ENCODE measurements around the gene CCR4.
"Not testable (repeated sequence)": the region's sequence is repeated elsewhere in the genome, so short reads cannot be mapped to it uniquely, and the experiment has no call there.

Gene CCR4

GRCh38 chr3:32952369-32953077 lies 1.1 kb downstream of the CCR4 start:
- no peak for DNase-seq (ENCODE audit: low spot score)

GRCh38 chr3:32954506-32954905 lies 3.1 kb downstream of the CCR4 start:
- no peak for DNase-seq (ENCODE audit: low spot score)

- no peak for DNase-seq (ENCODE audit: low spot score)
Observed at GRCh38 chr3:32956750-32957570, 5.5 kb downstream of the CCR4 start.

- DNase-seq (ENCODE audit: low spot score): no peak
Observed at GRCh38 chr3:32958509-32958908, 7.1 kb downstream of the CCR4 start.

GRCh38 chr3:32959371-32959770 lies 7.9 kb downstream of the CCR4 start:
- no peak for DNase-seq (ENCODE audit: low spot score)

- DNase-seq (ENCODE audit: low spot score): no peak
Observed at GRCh38 chr3:32960404-32961170, 9.1 kb downstream of the CCR4 start.

- no peak for DNase-seq (ENCODE audit: low spot score)
Observed at GRCh38 chr3:32961189-32961715, 9.8 kb downstream of the CCR4 start.

- DNase-seq (ENCODE audit: low spot score): no peak
Observed at GRCh38 chr3:32963871-32964270, 12.4 kb downstream of the CCR4 start.

- DNase-seq (ENCODE audit: low spot score): not testable (repeated sequence)
Observed at GRCh38 chr3:32964781-32965180, 13.3 kb downstream of the CCR4 start.

GRCh38 chr3:32965617-32966213 lies 14.3 kb downstream of the CCR4 start:
- not testable (repeated sequence) for DNase-seq (ENCODE audit: low spot score)

- DNase-seq (ENCODE audit: low spot score): not testable (repeated sequence)
Observed at GRCh38 chr3:32966627-32967026, 15.2 kb downstream of the CCR4 start.

- no peak for DNase-seq (ENCODE audit: low spot score)
Observed at GRCh38 chr3:32968166-32968919, 16.9 kb downstream of the CCR4 start.

GRCh38 chr3:32968920-32969389 lies 17.5 kb downstream of the CCR4 start:
- no peak for DNase-seq (ENCODE audit: low spot score)

- DNase-seq (ENCODE audit: low spot score): no peak
Observed at GRCh38 chr3:32969656-32970055, 18.2 kb downstream of the CCR4 start.

- DNase-seq (ENCODE audit: low spot score): not testable (repeated sequence)
Observed at GRCh38 chr3:32971291-32971690, 19.8 kb downstream of the CCR4 start.

GRCh38 chr3:32972482-32973146 lies 21.2 kb downstream of the CCR4 start:
- DNase-seq (ENCODE audit: low spot score): no peak

- no peak for DNase-seq (ENCODE audit: low spot score)
Observed at GRCh38 chr3:32973982-32974381, 22.5 kb downstream of the CCR4 start.

- DNase-seq (ENCODE audit: low spot score): no peak
Observed at GRCh38 chr3:32975891-32976595, 24.6 kb downstream of the CCR4 start.

- no peak for DNase-seq (ENCODE audit: low spot score)
Observed at GRCh38 chr3:32977861-32978260, 26.4 kb downstream of the CCR4 start.

- DNase-seq (ENCODE audit: low spot score): no peak
Observed at GRCh38 chr3:32978331-32978730, 26.9 kb downstream of the CCR4 start.
